Fibroblast of lung (primary cell): ENCODE results near the gene ANKS4B. TPM values are rescaled to one million over a fixed set of nuclear protein-coding genes. Genes with fewer than 3 reads are reported as not detected.

Experiments used
- DNase-seq, 2 donors: peaks; one replicate each; pipeline versions ENCODE4 v3.0.0 to v3.0.0-alpha.2; 2010; ENCODE audit warnings: low read depth in 2 of 2
- H2AFZ ChIP-seq: 2 replicates; pipeline ENCODE4 v1.5.1; 2012; ENCODE audit warnings: low read length, control low read depth, inconsistent platforms
- H3K27ac ChIP-seq: 2 replicates; pipeline ENCODE4 v1.5.1; 2011; ENCODE audit warnings: low read length, control low read depth; ENCODE audit not compliant: insufficient read depth
- H3K27me3 ChIP-seq: 2 replicates; pipeline ENCODE4 v1.5.1; 2011; ENCODE audit warnings: mild to moderate bottlenecking, low read length; ENCODE audit not compliant: control insufficient read depth, insufficient read depth
- H3K36me3 ChIP-seq: 2 replicates; pipeline ENCODE4 v1.5.1; 2011; ENCODE audit warnings: low read length; ENCODE audit not compliant: control insufficient read depth, insufficient read depth
- H3K4me1 ChIP-seq: 2 replicates; pipeline ENCODE4 v1.5.1; 2011; ENCODE audit warnings: low read length; ENCODE audit not compliant: control insufficient read depth, insufficient read depth; ENCODE audit errors: extremely low read depth
- H3K4me2 ChIP-seq: 2 replicates; pipeline ENCODE4 v1.5.1; 2011; ENCODE audit warnings: low read length, control low read depth; ENCODE audit not compliant: insufficient read depth; ENCODE audit errors: extremely low read depth
- H3K4me3 ChIP-seq, 4 experiments: fragments of 200-600 bp in 1 of 4; sonication (generic) in 1 of 4; replicated peaks in 1 of 4; 2 replicates each; pipeline ENCODE4 v1.5.1; 2011 to 2016; ENCODE audit warnings: low read length in 4 of 4, low read depth in 3 of 4, mild to moderate bottlenecking in 3 of 4, control low read depth in 2 of 4, inconsistent platforms in 1 of 4, mixed read lengths in 1 of 4; ENCODE audit not compliant: insufficient read depth in 1 of 4; ENCODE audit errors: control extremely low read depth in 1 of 4
- H3K79me2 ChIP-seq: 2 replicates; pipeline ENCODE4 v1.5.1; 2012; ENCODE audit warnings: mild to moderate bottlenecking, low read length, inconsistent platforms; ENCODE audit not compliant: control insufficient read depth, insufficient read depth
- H3K9ac ChIP-seq: 2 replicates; pipeline ENCODE4 v1.5.1; 2011; ENCODE audit warnings: mild to moderate bottlenecking, low read length, control low read depth; ENCODE audit not compliant: insufficient read depth
- H3K9me3 ChIP-seq: 2 replicates; pipeline ENCODE4 v1.5.1; 2012; ENCODE audit warnings: low read depth, low read length; ENCODE audit not compliant: control insufficient read depth, insufficient read depth
- H4K20me1 ChIP-seq: 2 replicates; pipeline ENCODE4 v1.5.1; 2011; ENCODE audit warnings: low read length; ENCODE audit not compliant: control insufficient read depth, insufficient read depth; ENCODE audit errors: extremely low read depth
- CTCF ChIP-seq, 2 donors: IDR thresholded peaks in 1 of 2; conservative IDR thresholded peaks in 1 of 2; 1 replicate in 1 of 2; 2 replicates in 1 of 2; pipeline ENCODE4 v1.5.1; 2011 to 2012; ENCODE audit warnings: low read length in 2 of 2, control low read depth in 1 of 2, inconsistent platforms in 1 of 2, low read depth in 1 of 2, mild to moderate bottlenecking in 1 of 2
- EZH2 ChIP-seq: IDR thresholded peaks from 2 replicates; pipeline ENCODE4 v1.5.1; 2012; ENCODE audit warnings: low read length, control low read depth, mild to moderate bottlenecking; ENCODE audit errors: missing control alignments
- polyA plus RNA-seq, 2 donors: library from polyadenylated mRNA; depleted of rRNA in 1 of 2; stranded (reverse) in 1 of 2; unstranded in 1 of 2; fragments of >200 nt; gene quantifications; 2 replicates each; pipeline ENCODE4 v1.2.1, GENCODE V29; 2011 to 2012; ENCODE audit warnings: missing spikeins in 1 of 2
- total RNA-seq: library from RNA; depleted of rRNA; stranded (reverse); fragments of >200 nt; gene quantifications from 2 replicates; pipeline ENCODE4 v1.2.1, GENCODE V29; 2014

ANKS4B gene
- total and polyA plus RNA-seq, 2 donors (not counting 1 experiment from before 2014, with no cell fraction given) = not detected

GRCh38 chr16:21227866-21228265 lies 5.6 kb upstream of the ANKS4B start:
- no peak overlapping the region for H3K4me3 ChIP-seq
- no peak overlapping the region for H3K27ac ChIP-seq
- no peaks in the 10 kb centered on the region for H4K20me1 ChIP-seq
- peaks cover 3% of the 10 kb centered on the region for H3K27me3 ChIP-seq
- no peak for DNase-seq
- H3K9me3 ChIP-seq = no peaks in the 10 kb centered on the region
- H2AFZ ChIP-seq = no peak overlapping the region
- no peak overlapping the region for H3K4me2 ChIP-seq
- TF ChIP-seq CTCF (conservative IDR thresholded peaks at IDR 0.05 in 1 of 2, IDR thresholded peaks at IDR 0.05 in 1 of 2; ENCODE audit: low read depth in 1 of 2, low read length in 2 of 2) = no peak
- no peak for TF ChIP-seq EZH2
- no peaks in the 10 kb centered on the region for H3K36me3 ChIP-seq
- no peak overlapping the region for H3K9ac ChIP-seq
- no peaks in the 10 kb centered on the region for H3K4me1 ChIP-seq
- no peaks in the 10 kb centered on the region for H3K79me2 ChIP-seq

DNA sequence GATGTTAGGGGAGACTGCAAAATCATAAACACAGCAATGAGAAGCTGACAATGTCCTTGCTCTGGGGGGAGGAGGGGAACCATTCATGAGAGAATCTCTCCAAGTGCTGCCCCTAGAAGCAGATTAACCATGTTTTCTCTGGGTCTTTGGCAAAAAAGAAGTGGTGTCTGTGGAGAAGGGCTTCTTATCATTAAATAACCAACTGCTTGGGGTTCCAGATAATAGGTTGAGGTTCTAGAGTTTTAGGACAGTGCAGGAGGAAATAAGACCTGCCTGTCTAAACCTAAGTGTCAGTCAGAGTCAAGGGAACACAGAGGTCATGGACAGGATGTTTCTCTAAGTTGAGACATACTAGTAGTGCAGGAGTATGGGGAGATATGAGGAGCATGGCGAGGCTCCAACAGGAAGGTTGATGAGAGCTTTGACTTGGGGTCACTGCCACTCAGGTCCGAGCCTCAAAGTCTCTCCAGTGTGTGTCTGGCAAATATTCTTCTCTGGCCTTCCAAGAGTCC lies 5.1 kb upstream of the ANKS4B start:
- TF ChIP-seq EZH2 (no peak), CTCF (conservative IDR thresholded peaks at IDR 0.05 in 1 of 2, IDR thresholded peaks at IDR 0.05 in 1 of 2; ENCODE audit: low read depth in 1 of 2, low read length in 2 of 2) (no peak)
- H3K9ac ChIP-seq = no peak overlapping the region
- H3K9me3 ChIP-seq = no peaks in the 10 kb centered on the region
- no peak overlapping the region for H2AFZ ChIP-seq
- no peak overlapping the region for H3K4me2 ChIP-seq
- no peaks in the 10 kb centered on the region for H3K36me3 ChIP-seq
- no peak overlapping the region for H3K27ac ChIP-seq
- DNase-seq = no peak
- H3K27me3 ChIP-seq = peaks cover 3% of the 10 kb centered on the region
- H3K4me3 ChIP-seq = no peak overlapping the region
- H4K20me1 ChIP-seq = no peaks in the 10 kb centered on the region
- H3K4me1 ChIP-seq = no peaks in the 10 kb centered on the region
- H3K79me2 ChIP-seq = no peaks in the 10 kb centered on the region

- Histone ChIP-seq H3K4me3 (no peak overlapping the region), H3K27me3 (peaks cover 3% of the 10 kb centered on the region), H3K27ac (no peak overlapping the region), H2AFZ (no peak overlapping the region), H3K79me2 (no peaks in the 10 kb centered on the region), H3K9me3 (no peaks in the 10 kb centered on the region), H3K36me3 (no peaks in the 10 kb centered on the region), H3K9ac (no peak overlapping the region), H3K4me1 (no peaks in the 10 kb centered on the region), H3K4me2 (no peak overlapping the region), H4K20me1 (no peaks in the 10 kb centered on the region)
- no peak for DNase-seq
- no peak for TF ChIP-seq EZH2
- TF ChIP-seq CTCF (conservative IDR thresholded peaks at IDR 0.05 in 1 of 2, IDR thresholded peaks at IDR 0.05 in 1 of 2; ENCODE audit: low read depth in 1 of 2, low read length in 2 of 2) = no peak
Observed at GRCh38 chr16:21233045-21233520, 416 bp upstream of the ANKS4B start.
